Thymus (tissue), 11 donors: Measurements from ENCODE around the gene LAD1. TPM values are rescaled to one million over a fixed set of nuclear protein-coding genes. Genes with fewer than 3 reads are reported as not detected.

Experiments used
- DNase-seq, 9 donors: peaks; one replicate each; pipeline ENCODE4 v3.0.0-alpha.2; 2013; ENCODE audit warnings: low spot score in 9 of 9, low read depth in 6 of 9, missing footprints in 1 of 9
- H3K27ac ChIP-seq, 2 donors: one replicate each; pipeline ENCODE4 v1.5.1; 2013; ENCODE audit warnings: control low read depth in 1 of 2, low read depth in 1 of 2, low read length in 1 of 2, mild to moderate bottlenecking in 1 of 2, moderate library complexity in 1 of 2
- H3K27me3 ChIP-seq, 2 donors: one replicate each; pipeline ENCODE4 v1.5.1; 2013; ENCODE audit warnings: low read length in 1 of 2; ENCODE audit not compliant: control insufficient read depth in 2 of 2, insufficient read depth in 1 of 2
- H3K36me3 ChIP-seq, 2 donors: one replicate each; pipeline ENCODE4 v1.5.1; 2013; ENCODE audit warnings: low read length in 1 of 2, mild to moderate bottlenecking in 1 of 2, moderate library complexity in 1 of 2; ENCODE audit not compliant: control insufficient read depth in 2 of 2, insufficient read depth in 2 of 2
- H3K4me1 ChIP-seq, 2 donors: one replicate each; pipeline ENCODE4 v1.5.1; 2013; ENCODE audit warnings: low read length in 2 of 2; ENCODE audit not compliant: control insufficient read depth in 2 of 2, insufficient read depth in 2 of 2
- H3K4me3 ChIP-seq, 2 donors: one replicate each; pipeline ENCODE4 v1.5.1; 2013; ENCODE audit warnings: low read length in 2 of 2, control low read depth in 1 of 2, mild to moderate bottlenecking in 1 of 2
- H3K9me3 ChIP-seq, 2 donors: one replicate each; pipeline ENCODE4 v1.5.1; 2013; ENCODE audit warnings: low read length in 1 of 2, mild to moderate bottlenecking in 1 of 2; ENCODE audit not compliant: control insufficient read depth in 2 of 2, insufficient read depth in 1 of 2
- WGBS: extraction: QIAGEN DNeasy Blood & Tissue Kit; methylation state at CpG from one replicate; pipeline ENCODE4 v1.1.7; 2013; 5-methylcytosine and 5-hydroxymethylcytosine counted together
- polyA plus RNA-seq: library from polyadenylated mRNA; stranded (reverse); fragments of 200-250 nt; gene quantifications from one replicate; pipeline ENCODE4 v1.2.3, GENCODE V29; 2013
- total RNA-seq: library from RNA; stranded (reverse); fragments of 120-200 nt; gene quantifications from one replicate; pipeline ENCODE4 v1.2.4, GENCODE V29; 2013
- donor health status: healthy.

Gene LAD1
- total and polyA plus RNA-seq, 2 donors = 9.1 to 19.5 TPM

GRCh38 chr1:201422026-201422425 is 22.9 kb upstream of the LAD1 start:
- peaks cover 0 to 6% of the 10 kb centered on the region in 2 donors for H3K9me3 ChIP-seq
- H3K27me3 ChIP-seq = peaks cover 0 to 8% of the 10 kb centered on the region in 2 donors
- no peak overlapping the region for H3K27ac ChIP-seq
- DNase-seq = no peak
- H3K36me3 ChIP-seq = no peaks in the 10 kb centered on the region
- no peaks in the 10 kb centered on the region for H3K4me1 ChIP-seq
- no peak overlapping the region for H3K4me3 ChIP-seq
- 77% methylated on average over 3 of the region's 3 CpGs for WGBS

GRCh38 chr1:201421041-201421440 is 21.9 kb upstream of the LAD1 start:
- Histone ChIP-seq H3K9me3 (peaks cover 0 to 6% of the 10 kb centered on the region in 2 donors), H3K4me1 (no peaks in the 10 kb centered on the region), H3K4me3 (no peak overlapping the region), H3K36me3 (no peaks in the 10 kb centered on the region), H3K27me3 (peaks cover 0 to 5% of the 10 kb centered on the region in 2 donors), H3K27ac (no peak overlapping the region)
- WGBS = 94% methylated on average over 8 of the region's 8 CpGs
- DNase-seq = no peak

- DNase-seq = no peak
These were observed 21.5 kb upstream of the LAD1 start for GRCh38 chr1:201420608-201421002.

GRCh38 chr1:201419746-201420607 is 20.9 kb upstream of the LAD1 start:
- DNase-seq = no peak
- no peaks in the 10 kb centered on the region for H3K4me1 ChIP-seq
- 85% methylated on average over 12 of the region's 12 CpGs for WGBS

More at GRCh38 chr1:201420608-201421002, 21.5 kb upstream of the LAD1 start:
- H3K27ac ChIP-seq = no peak overlapping the region
- H3K27me3 ChIP-seq = peaks cover 0 to 5% of the 10 kb centered on the region in 2 donors
- WGBS = 97% methylated on average over 7 of the region's 7 CpGs
- no peaks in the 10 kb centered on the region for H3K4me1 ChIP-seq
- H3K9me3 ChIP-seq = peaks cover 0 to 6% of the 10 kb centered on the region in 2 donors
- no peaks in the 10 kb centered on the region for H3K36me3 ChIP-seq
- H3K4me3 ChIP-seq = no peak overlapping the region

GRCh38 chr1:201419256-201419655 is 20.1 kb upstream of the LAD1 start:
- WGBS = 89% methylated on average over 4 of the region's 4 CpGs
- Histone ChIP-seq H3K9me3 (peaks cover 0 to 4% of the 10 kb centered on the region in 2 donors), H3K4me3 (no peak overlapping the region), H3K4me1 (no peaks in the 10 kb centered on the region), H3K36me3 (no peaks in the 10 kb centered on the region), H3K27me3 (peaks cover 0 to 7% of the 10 kb centered on the region in 2 donors), H3K27ac (no peak overlapping the region)
- no peak for DNase-seq

More at GRCh38 chr1:201419746-201420607, 20.9 kb upstream of the LAD1 start:
- H3K36me3 ChIP-seq = no peaks in the 10 kb centered on the region
- peaks cover 0 to 9% of the 10 kb centered on the region in 2 donors for H3K9me3 ChIP-seq
- H3K27me3 ChIP-seq = peaks cover 0 to 6% of the 10 kb centered on the region in 2 donors
- H3K27ac ChIP-seq = no peak overlapping the region
- no peak overlapping the region for H3K4me3 ChIP-seq

GRCh38 chr1:201418461-201418860 is 19.3 kb upstream of the LAD1 start:
- DNase-seq = no peak
- H3K27me3 ChIP-seq = peaks cover 0 to 7% of the 10 kb centered on the region in 2 donors
- no peak overlapping the region for H3K4me3 ChIP-seq
- H3K27ac ChIP-seq = no peak overlapping the region
- peaks cover 0 to 4% of the 10 kb centered on the region in 2 donors for H3K9me3 ChIP-seq
- no peaks in the 10 kb centered on the region for H3K4me1 ChIP-seq
- 97% methylated on average over 3 of the region's 3 CpGs for WGBS
- no peaks in the 10 kb centered on the region for H3K36me3 ChIP-seq

GRCh38 chr1:201414051-201414738 is 15.1 kb upstream of the LAD1 start:
- peaks cover 0 to 4% of the 10 kb centered on the region in 2 donors for H3K9me3 ChIP-seq
- H3K27me3 ChIP-seq = peaks cover 0 to 4% of the 10 kb centered on the region in 2 donors
- 98% methylated on average over 15 of the region's 15 CpGs for WGBS
- H3K4me3 ChIP-seq = no peak overlapping the region
- H3K36me3 ChIP-seq = no peaks in the 10 kb centered on the region
- H3K4me1 ChIP-seq = no peaks in the 10 kb centered on the region
- no peak for DNase-seq
- H3K27ac ChIP-seq = no peak overlapping the region

GRCh38 chr1:201411292-201411691 is 12.2 kb upstream of the LAD1 start:
- H3K27me3 ChIP-seq = peaks cover 0 to 4% of the 10 kb centered on the region in 2 donors
- no peak for DNase-seq
- H3K4me1 ChIP-seq = no peaks in the 10 kb centered on the region
- peaks cover 0 to 4% of the 10 kb centered on the region in 2 donors for H3K9me3 ChIP-seq
- H3K27ac ChIP-seq = no peak overlapping the region
- WGBS = 98% methylated on average over 12 of the region's 12 CpGs
- no peak overlapping the region for H3K4me3 ChIP-seq
- no peaks in the 10 kb centered on the region for H3K36me3 ChIP-seq

- peaks cover 0 to 2% of the 10 kb centered on the region in 2 donors for H3K27me3 ChIP-seq
- no peak overlapping the region for H3K27ac ChIP-seq
- no peaks in the 10 kb centered on the region for H3K36me3 ChIP-seq
- WGBS = 85% methylated on average over 8 of the region's 8 CpGs
- no peak for DNase-seq
- H3K9me3 ChIP-seq = no peaks in the 10 kb centered on the region
- H3K4me3 ChIP-seq = no peak overlapping the region
- H3K4me1 ChIP-seq = no peaks in the 10 kb centered on the region
These were observed 10.3 kb upstream of the LAD1 start for GRCh38 chr1:201409440-201409839.
